HG02970 (cell line): Measurements from ENCODE around the gene FAM174B.

ENCODE experiments used
- ATAC-seq: cut with Tn5 transposase; IDR thresholded peaks from one replicate; pipeline ENCODE4 v1.9.1; 2021; ENCODE audit warnings: mild to moderate bottlenecking, moderate library complexity, moderate number of reproducible peaks; ENCODE audit not compliant: unreplicated experiment, low FRiP score

The FAM174B gene

DNA sequence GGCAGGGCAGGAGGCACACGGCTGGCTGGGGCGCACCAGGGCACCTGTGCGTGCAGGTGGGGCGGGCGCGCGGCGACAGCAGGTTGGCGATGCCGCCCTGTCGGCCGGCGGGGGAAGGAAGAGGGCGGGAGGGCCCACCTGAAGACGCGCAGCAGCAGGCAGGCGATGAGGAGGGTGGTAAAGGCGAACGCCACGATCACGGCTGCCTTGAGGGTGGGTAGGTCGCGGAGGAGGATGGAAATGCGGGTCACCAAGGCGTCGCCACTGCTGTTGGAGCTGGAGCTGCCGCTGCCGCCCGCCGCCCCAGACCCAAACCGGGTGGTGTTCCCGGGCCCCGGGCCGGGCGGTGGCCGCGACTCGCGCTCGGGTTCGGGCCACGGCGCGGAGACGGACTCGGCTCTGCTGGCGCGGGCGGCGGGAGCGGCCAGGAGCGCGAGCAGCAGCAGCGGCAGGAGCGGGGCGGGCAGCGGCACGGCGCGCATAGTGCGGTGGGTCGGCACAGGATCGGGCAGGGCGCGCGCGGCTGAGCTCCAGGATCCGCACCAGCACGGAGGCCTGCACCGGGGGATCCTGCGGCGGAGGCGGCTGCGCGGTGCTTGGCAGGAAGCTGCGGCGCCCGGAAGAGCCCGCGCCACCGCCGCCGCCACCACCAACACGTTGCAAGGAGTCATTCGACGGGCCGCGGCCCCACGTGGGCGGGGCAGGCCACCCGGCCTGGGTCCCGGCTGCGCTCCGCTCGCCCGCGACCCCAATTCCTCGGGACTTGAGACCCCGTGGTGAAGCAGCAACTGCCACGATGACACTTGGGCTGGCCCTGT is at the start of gene FAM174B:
FAM174B (minus strand) TSS at position 598 of the 818 bp plus-strand sequence.
- no peak for ATAC-seq

DNA sequence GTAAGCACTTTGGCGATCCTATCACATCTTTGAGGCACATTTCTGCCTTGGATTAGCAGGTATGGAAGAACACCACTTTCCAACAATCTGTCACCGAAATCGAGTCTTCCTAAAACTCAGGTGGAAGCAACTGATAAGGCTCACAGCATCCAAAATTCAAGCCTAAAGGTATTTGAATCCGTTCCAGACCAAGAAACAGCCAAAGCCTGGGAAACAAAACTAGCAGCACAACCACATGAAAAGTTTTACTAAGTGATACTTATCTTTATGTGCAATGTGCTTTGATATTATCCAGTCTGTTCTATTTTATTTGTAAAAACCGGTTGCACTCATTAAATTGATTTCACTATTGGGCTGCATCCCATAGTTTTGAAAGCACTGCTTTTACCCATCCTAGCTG is 40.5 kb upstream of the FAM174B start:
- no peak for ATAC-seq

DNA sequence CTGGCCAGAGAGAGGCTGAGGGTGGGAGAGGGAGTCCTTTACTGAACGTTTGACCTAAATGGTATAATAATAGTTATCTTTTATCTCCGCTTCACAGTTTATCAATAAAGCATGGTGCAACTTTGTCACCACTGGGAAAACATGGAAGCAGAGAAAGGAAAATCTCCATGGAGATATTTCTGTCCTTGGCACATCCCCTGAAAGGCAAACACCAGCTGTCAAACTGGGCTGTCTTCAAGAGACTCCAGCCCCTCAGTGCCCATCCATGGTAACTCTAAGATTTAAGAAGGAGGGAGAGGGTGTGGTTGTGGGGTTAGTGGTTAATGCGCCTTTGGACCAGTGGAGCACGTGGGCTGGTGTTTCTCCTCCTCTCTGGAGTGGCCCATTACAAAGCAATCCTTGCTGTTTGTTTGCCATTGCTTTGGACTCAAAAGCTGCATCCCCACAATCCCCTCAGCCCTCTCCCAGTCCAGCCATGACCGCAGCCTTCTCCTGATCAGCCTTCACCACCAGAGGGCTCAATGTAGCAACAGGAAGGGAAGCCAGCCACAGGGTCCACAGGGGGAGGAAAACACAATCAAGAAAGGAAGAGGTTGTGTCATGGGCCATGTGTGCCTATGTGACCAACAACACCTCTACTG is 38.2 kb upstream of the FAM174B start:
- no peak for ATAC-seq

DNA sequence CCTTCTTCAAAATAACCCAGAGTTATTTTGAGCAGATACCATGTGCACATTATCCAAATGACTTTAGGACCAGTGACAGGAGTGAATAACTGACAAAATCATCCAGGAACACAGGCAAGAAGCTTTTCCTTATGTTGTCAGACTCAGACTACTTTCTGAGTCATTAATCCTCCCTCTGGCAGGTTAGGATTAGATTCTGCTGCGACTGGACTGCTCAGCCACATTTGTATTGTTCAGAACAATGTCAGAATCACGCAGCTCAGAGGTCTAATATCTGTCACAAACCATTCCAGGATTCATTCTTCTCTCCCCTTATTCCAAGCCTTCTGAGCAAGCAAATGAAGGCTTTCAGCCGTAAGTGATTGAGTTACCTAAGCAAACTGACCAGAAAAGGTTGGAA is 34.8 kb upstream of the FAM174B start:
- no peak for ATAC-seq

DNA sequence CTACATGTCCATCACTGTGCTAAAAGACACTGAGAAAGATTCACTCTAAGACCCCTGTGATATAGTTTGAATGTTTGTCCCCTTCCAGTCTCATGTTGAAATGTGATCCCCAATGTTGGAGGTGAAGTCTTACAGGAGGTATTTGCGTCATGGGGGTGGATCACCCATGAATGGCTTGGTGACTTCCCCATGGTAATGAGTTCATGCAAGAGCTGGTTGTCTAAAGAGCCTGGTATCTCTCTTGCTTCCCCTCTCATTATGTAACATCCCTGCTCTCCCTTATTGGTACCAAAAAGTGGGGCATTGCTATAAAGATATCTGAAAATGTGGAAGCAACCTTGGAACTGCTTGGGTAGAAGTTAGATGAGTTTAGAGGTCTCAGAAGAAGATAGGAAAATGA is 32.2 kb upstream of the FAM174B start:
- ATAC-seq = no peak

DNA sequence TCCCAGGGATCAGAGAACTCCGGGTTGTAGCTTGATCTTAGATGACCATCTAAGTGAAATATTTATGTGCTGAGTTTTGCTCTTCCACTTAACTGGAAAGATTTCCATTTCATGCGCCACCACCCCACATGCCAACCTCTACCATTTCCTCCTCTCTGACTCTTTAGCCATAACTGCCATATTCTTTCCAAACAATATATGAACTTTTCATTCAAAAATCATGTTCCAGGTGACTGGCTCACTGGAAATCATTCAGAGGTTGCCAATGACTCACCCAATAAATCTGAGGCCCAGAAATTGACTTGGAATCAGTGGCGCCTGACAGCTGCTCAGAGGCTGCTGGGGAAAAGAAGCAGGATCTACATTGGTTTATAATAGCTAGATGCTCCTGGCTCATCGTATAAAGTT is 31.6 kb upstream of the FAM174B start:
- ATAC-seq = no peak

DNA sequence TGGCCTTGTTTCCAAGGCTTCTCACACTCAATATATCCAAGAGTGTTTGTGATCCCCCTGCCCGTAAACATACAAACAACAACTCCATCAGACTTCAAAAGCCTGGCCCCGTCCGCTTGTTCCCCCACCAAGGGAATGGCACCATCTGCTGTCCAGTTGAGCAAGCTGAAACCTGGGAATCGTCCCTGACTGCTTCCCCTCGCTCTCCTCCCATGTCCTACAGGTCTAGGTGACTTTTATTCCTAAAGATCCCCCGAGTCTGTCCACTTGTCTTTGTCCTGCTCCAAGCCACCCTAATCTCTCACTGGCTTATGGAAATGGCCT is 27.9 kb upstream of the FAM174B start:
- ATAC-seq = no peak

DNA sequence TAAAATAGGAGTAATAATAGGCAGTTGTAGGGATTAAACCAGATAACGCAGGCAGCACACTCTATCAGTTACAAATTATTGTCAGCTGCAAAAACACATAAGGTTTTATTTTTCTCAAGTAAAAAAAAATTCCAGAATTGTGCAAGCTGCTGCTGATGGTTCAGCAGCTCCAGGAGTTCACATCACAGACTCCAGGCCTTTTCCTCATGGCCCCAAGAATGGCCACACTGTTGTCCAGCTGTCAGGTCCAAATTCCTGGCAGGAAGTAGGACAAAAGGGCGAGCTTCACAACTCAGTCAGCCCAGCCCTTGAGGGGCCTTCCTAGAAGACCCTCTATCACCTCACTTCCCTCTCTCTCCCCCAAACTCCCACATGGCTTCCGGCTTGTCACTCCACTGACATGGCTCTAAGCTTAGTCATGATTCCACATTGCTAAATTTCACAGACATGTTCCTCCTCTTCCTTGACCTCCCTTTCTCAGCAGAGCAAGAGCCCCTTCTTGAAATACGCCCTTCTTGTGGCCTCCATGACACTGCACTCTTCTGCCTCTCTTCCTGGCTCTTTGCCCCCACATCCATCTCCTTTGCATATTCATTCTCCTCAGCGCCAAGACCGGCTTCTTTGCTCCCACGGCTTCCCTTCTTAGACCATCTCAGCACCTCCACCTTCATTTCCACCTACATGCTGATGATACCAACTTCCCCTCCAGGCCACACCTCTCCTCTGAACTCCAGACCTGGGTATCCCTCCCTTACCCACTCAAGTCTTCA is 27.4 kb upstream of the FAM174B start:
- no peak for ATAC-seq

DNA sequence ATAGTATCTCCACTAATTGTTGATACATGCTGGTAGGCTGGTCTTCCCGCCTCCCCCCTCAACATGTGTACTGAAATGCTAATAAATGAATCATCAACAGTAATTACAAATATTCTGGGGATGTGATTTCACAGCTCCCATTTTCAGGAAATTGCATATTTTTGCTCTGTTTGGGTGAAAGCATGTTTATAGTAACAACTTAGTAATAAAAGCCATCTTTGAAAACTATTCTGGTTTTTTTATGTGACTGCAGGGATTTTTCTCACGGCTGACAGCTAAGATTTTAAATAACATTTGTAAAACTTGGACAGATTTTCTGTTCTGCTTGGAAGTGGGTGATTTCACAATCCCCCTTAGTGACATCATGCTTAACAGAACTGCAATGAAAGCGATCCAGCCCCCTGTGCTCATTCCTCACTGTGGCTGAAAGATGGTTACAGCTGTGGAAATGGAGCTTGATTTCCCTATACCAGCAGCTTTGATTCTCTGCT is 25.6 kb upstream of the FAM174B start:
- ATAC-seq = no peak

DNA sequence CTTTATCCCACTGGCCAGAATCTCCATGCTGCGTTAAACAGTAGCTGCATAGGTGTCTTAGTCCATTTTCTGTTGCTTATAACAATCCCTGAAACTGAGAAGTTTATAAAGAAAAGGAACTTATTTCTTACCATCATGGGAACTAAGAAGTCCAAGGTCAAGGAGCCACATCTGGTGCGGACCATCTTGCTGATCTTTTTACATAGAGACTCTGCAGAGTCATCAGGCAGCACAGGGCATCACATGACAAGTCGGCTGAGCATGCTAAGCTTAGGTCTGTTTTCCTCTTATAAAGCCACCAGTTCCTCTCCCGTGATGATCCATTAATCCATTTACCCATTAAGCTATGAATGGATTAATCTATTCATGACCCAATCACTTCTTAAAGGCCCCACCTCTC is 22.4 kb upstream of the FAM174B start:
- no peak for ATAC-seq

DNA sequence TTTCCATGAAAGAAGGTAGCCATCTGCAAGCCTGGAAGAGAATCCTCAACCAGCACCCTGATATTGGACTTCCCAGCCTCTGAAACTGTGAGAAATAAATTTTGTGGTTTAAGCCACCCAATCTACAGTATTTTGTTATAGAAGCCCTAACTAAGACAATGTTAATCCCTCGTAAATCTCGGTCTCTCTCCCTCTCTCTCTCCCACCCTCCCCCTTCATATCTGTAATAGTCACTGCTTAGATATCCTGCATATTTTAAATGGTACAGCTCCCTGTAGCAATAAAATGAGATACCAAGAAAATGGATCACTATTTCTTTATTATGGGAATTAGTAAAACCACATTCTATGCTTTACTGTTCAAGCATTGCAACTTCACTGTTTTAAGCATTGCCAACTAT is 21.0 kb upstream of the FAM174B start:
- no peak for ATAC-seq

DNA sequence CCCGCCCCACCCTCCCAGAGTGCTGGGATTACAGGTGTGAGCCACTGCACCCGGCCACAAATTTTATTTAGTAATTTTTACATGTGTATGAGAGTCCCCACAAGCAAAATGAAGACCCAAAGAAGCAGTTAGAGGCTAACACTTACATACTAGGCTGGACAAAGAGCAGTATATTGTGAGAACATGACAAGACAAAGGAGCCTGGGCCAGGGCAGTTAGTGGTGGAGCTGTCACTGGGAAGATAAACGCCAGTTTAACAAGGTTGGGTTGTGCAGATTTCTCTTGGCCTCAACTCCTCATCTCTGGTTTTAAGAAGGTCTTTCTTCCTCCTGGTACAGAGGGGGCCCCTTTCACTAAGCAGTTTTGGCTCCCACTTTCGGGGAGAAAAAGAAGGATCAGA is 19.9 kb upstream of the FAM174B start:
- no peak for ATAC-seq

DNA sequence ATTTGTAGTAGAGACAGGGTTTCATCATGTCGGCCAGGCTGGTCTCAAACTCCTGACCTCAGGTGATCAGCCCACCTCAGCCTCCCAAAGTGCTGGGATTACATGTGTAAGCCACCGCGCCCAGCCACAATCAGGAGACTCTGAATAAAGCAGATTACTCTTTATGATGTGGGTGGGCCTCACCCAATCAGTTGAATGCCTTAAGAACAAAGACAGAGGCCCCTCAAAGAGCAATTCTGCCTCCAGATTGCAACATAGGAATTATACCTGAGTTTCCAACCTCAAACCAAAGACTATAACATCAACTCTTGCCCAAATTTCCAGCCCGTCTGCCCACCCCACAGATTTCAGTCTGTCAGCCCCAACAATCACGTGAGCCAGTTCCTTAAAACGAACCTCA is 18.8 kb upstream of the FAM174B start:
- ATAC-seq = no peak

DNA sequence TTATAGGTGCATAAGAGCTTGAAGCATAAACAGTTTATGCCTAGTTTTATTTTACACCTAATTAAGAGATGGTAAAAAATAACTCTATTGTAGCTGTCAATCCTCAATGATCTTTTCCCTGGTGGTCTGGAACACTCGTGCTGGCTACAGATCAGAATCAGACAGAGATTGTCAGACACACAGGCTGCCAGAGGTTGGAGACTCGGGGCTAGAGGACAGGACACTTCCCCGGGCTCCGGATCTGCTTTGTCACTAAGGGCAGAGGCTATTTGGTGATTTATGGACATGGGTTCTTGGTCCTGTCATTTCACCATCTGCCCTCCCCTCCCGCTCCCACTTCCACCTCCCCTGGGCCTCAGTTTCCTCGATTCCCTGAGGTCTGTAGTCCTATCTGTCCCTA is 16.5 kb upstream of the FAM174B start:
- no peak for ATAC-seq

DNA sequence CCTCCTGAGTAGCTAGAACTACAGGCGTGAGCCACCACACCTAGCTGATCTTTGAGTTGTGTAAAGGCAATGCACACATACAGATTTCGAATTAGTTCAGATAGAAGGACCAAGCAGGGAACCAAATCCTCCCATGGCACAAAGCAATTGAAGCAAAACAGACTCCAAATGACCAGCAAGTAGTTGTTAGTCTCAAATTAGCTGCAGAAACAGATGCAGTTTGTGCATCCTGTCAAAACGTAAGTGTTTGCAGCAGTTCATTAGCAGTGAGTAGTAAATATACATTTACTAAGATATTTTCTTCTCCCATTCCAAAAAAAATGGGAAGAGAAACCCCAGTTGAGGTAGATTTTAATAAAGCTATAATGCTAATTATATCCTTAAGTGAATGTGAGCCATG is 15.8 kb upstream of the FAM174B start:
- ATAC-seq = no peak

DNA sequence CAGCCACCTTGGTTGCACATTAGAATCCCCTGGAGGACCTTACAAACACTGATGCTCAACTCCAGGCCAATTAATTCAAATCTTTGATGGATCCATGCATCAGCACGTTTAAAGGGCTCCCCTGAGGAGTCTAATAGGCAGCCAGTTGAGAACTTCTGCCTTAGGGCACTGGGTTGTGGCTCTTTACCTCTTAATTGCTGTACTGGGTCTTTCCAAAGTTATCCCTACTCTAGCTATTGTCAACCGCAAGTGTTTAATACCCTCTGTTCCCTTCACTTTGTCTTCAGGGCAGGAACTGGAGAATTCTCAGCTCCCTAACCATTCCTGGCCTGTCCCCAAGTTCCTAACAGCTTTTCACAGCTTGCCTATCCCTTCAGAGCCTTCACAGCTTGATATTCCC is 15.0 kb upstream of the FAM174B start:
- ATAC-seq = no peak

DNA sequence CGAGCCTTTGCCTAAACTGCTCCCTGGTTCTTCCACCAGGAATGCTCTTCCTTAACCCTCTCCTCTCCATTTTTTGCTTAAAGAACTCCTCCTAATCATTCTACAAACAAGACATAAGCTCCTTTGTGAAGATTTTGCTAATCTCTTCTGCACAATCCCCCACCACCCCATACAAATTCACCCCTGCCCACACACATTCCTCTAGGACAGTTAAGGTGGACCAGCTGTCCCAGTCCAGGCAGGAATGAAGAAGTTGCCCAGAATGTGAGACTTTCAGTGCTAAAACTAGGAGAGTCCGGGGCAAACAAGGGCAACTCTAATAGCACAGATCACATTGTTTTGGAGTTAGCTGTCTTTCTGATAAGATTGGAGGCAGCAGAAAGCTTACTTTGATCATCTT is 13.9 kb upstream of the FAM174B start:
- ATAC-seq = no peak

DNA sequence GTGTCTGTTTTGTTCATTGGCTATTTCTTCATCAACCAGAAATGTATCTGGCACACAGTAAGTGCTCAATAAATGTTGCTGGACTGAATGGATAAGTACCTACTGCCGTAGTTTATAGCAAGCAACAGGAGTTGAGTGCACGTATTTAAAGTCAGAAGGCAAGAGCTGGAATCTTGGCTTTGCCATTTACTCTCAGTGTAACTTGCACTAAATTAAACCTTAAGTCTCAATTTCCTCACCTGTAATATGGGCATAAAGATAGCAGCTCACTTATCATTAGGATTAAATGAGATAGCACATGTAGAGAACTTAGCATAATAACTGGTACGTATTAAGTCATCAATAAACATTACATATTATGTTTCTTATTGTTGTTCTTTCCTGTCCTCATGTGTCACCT is 13.0 kb upstream of the FAM174B start:
- no peak for ATAC-seq

DNA sequence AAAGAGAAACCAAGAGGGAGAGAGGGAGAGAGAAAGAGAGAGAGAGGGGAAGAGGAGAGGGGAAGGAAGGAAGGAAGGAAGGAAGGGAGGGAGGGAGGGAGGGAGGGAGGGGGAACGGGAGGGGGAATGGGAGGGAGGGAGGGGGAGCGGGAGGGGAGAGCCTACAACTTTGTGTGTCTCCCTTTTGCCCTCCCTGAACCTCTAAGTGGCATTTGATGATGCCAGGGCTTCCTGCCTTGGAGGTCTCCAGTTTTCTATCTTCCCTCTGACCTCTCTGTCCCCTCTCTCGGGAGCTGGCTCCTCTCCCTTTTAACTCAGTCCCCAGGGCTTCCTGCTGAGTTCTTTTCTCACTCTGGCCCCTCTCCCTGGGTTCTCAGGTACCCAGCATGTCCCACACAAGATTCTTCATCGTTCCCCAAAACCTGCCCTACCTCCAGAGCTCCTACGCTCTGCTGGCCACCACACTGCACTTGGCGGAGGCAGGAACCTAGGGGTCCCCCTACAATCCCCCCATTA is 12.5 kb upstream of the FAM174B start:
- ATAC-seq = no peak

DNA sequence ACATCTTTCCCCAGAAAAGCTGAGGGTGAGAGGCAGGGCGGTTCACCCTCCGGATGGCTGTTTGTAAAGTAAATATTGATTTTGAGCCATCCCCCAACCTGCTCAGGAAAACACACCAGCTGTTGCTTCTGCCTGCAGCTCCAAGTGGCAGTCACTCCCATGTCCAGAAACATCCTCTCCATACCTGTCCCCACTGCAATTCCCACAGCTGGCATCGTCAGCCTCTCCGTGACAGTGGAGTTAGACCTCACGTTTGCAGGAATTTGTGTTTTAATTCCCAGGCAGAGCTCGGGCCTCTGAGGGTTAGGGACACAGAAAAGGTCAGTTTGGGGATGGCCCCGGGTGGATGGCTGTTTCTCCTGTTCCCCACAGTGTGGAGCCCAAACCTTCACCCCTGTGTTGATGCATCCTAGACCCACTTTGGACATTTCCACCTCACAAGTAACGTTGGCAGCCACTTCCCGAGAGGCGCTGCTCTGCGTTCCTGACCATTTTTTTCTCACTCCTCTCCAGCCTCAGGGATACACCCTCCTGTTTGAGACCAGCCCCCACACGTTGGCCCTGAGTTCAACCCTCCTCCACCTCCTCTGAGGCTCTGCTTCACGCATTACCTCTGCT is 11.8 kb upstream of the FAM174B start:
- no peak for ATAC-seq

DNA sequence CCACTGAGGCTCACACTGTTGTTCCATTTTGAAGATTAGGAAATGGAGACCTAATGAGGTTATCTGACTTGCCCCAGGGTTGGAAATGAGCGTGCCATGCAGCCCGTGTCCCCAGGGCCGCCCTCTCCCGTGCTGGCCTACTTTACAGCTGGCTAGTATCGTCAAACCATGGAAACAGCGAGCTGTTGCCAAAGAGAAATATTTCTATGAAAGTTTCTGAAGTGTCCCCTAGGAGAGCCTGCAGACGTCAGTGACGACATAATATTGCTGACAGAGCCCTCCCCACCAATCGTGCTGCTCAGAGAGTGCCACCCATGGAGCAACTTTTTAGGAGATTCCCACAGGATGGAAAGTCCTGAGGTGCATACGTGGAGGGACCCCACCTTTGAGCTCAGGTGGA is 11.2 kb upstream of the FAM174B start:
- ATAC-seq = no peak
